M059J (cell line): ENCODE data around the gene RAET1G. TPM values are rescaled to one million over a fixed set of nuclear protein-coding genes. Genes with fewer than 3 reads are reported as not detected.
"Not testable (repeated sequence)": the region's sequence is repeated elsewhere in the genome, so short reads cannot be mapped to it uniquely, and the experiment has no call there.

Source experiments
- DNase-seq: peaks from one replicate; pipeline ENCODE4 v3.0.0-alpha.2; 2012; ENCODE audit warnings: low read depth
- total RNA-seq: library from RNA; depleted of rRNA; stranded (reverse); fragments of >200 nt; shearing (Covaris generic); gene quantifications from 2 replicates; pipeline ENCODE4 v1.2.3, GENCODE V29; 2014

RAET1G gene
- total RNA-seq, 1 experiment from 2014 or later, result 19.7 TPM

DNA sequence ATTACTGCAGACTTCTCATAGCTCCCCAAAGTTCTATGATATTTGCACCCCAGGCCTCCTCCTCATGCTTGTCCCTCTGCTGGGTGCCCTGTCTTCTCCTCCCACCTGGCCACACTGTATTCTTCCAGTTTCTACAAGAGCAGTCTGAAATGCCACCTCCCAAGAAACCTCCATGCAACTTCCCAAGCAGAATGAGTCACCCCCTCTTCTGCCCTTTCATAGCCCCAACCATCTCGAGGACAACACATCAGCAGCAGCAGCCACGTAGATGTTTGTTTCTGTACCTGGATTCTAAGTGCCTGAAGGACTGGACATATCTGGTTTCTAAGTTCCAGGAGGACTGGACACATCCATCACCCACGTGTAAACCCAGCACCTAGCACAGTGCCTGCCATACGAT, 12.3 kb upstream of the RAET1G start:
- peak; percentile 61 for DNase-seq

DNA sequence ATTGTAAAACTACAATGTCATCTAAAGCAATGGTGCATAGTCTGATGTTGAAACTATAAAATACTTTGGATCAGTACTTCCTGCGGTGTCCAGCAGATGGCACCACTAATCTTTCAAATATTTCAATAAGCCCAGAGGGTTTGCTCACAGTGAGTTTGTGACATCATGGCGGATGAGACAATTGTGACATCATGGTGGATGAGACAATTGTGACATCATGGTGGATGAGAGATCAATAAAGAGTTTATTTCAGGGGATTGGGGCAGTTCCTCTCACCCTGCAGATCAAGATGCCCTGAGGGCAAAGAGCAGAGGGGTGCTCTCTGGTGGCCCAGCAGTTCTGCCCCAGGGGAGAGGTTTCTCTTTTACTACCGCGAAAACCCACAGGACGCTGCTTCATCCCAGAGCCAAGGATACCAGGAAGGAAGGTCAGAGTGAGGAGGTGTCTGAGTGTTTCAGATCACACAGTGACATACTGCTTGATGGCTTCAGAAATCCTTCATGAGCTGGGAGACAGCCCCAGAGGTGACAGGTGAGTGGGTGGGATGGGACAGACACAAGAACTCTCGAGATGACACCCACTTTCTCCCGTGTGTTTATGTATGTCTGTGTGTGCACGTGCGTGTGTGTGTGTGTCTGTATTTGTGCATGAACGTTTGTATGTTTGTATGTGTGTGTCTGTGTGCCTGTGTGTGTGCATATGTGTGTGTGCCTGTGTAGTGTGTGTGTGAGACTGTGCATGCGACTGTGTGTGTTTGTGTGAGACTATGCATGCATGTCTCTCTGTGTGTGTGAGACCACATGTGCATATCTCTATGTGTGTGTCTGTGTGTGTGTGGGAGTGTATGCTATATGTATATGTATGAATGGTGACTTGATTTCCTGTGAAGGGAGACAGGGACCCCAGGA, 11.6 kb upstream of the RAET1G start:
- peak; percentile 78 for DNase-seq

DNA sequence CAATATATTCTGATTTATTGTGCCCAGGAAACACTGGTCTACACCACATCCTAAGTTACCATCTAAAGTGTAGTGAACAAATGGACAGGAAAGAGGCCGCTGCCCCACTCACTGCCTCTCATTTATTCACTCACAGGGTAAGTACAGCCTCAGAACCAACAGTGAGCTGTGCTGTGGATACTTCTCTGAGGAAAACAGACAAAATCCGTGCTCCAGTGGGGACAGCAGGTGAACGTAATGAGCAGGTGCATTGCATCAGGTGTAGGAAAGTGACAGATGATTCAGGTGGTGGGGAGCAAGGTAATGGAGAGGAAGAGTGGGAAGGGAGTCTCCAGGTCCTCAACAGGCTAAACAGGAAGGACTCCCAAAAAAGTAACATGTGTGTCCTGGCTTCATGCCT, 10.5 kb upstream of the RAET1G start:
- DNase-seq, result no peak

DNA sequence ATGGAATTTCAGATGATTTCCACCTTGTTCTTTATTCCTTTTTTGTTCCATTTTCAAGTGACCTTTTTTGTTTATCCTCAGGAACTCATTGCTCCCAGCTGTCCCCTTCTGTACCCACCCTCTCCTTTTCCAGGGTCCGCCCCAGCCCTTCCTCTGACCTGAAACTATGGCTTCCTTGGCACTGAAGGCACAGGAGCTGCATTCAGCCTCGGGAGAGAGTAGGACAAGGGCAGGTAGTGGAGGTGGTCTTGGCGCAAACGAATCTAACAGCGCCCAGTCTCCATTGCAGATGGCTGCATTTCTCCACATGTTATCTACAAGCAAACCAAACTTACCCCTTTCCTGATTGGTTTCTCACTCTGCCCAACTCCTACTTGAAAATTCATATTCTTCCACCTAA, 10.1 kb upstream of the RAET1G start:
- DNase-seq, result no peak

DNA sequence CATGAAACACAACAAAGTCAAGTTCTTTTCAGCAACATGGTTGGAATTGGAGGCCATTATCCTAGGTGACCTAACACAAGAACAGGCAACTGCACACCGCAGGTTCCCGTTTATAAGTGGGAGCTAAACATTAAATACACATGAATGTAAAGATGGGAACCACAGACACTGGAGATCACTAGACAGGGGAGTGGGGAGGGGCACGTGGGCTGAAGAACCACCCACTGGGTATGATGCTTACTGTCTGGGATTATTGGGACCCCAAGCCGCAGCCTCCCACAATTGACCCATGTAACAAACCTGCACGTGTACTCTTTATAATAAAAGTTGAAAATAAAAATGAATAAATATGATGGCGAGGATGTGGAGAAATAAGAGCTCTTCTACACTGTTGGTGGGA, 8.6 kb upstream of the RAET1G start:
- DNase-seq, result no peak

DNA sequence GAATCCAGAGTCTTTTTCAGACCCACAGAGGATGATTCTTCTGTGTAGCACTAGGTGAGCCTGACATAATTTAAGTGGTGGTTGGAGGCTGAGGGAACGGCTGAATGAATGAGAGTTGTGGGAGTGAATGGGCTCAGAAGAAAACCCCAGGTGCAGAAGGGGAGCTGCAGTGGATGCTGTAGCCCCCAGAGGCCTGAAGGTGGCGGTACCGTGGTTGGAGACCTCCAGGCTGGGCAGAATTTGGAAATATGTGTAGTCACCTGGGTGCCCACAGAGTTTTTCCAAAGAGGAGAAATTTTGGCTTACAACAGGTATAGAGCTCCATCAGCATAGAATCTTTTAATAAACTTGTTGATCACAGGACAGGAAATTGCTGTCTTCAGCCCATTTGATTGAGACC, 6.5 kb upstream of the RAET1G start:
- DNase-seq, result no peak

DNA sequence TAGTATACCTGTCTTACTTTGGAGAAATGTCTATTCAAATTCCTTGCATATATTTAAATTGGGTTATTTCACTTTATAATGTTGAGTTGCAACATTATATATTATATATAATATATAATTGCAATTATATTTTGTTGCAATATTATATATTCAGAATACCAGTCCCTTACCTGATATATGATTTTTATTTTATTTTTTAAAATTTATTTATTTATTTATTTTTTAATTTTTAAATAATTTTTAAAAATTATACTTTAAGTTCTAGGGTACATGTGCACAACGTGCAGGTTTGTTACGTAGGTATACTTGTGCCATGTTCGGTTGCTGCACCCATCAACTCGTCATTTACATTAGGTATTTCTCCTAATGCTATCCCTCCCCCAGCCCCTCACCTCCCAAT, 4.1 kb upstream of the RAET1G start:
- DNase-seq, result not testable (repeated sequence)

DNA sequence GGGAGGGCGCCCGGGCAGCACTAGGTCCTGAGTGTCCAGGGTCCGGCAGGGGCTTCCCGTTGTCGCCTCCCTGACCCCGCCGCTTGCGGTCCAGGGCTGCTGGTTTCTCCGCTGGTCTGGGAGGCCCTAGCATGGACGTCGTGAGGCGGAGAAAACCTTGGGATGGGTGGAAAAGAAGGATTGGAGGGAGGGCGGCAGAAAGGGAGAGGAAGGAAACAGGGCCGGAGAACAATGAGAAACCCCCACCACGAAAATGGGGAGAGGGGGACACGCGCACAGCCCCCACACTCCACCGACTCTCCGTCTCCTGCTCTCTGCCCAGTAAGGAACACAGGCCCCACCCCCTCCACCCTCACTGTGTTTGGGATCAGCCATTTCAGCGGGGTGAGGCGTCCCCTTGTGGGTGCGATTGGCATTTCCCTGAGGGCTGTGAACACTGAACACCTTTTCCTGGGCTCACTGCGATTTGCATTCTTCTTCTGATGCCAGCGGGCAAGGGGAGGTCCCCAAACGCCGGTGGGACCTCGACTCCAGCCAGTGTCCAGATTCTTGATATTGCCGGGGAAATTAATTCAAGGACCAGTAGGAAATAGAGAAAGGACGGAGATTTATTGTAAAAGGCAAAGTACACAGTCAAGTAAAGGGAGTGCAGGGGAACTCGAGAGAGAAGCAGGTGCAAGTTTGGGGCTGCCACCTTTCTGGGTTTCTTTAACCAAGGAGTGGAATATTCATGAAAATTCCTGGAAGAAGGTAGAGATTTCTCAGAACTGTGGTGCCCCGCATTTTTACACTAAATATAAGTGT, 3.3 kb upstream of the RAET1G start:
- DNase-seq, result peak; percentile 86

DNA sequence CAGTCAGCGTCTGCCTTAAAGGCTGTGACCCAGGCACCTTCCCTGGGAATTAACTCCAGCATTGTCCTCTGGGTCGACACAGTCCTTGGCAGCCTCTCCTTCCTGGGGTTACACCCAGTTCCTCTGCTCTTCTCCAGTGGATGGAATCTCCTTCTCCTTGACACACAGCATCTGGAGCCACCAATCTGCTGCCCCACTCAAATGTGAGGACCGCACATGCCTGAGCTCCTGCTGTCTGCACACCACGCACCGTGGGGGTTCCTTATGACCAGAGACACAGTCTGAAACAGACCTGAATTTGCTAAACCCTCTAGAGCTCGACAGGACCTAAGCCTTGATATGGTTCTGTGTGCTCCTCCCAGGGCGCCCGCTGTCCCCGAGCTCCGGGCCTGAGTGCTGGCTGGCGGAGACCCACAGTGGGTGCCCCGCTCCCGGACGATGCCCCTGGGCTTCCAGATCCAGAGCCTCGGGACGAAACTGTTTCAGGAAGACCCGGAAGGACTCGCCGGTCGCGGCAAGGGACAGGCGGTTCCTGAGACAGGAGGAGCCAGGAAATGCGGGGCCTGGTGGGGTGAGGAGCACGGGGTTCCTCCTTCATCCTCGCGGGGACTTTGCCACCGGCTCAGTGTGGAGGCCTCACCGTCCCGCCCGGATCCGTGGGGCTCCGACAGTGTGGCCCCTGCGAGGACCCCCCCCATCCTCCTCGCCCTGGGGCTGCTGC, 2.5 kb upstream of the RAET1G start:
- no peak for DNase-seq

DNA sequence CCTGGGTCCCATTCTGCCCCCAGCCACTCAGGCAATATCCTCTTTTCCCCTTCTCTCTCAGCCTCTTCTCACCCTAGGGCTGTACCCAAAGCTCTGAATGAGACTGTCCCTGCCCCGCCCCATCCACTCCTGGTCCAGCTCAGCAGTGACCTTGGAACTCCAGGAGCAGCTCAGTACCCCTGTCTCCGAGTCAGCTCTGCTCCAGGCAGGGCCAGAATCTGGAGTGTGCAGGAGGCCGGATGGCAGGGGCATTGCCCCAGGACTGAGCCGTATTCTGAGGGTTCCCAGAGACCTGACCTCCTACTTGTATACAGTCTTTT, 2.0 kb upstream of the RAET1G start:
- no peak for DNase-seq

DNA sequence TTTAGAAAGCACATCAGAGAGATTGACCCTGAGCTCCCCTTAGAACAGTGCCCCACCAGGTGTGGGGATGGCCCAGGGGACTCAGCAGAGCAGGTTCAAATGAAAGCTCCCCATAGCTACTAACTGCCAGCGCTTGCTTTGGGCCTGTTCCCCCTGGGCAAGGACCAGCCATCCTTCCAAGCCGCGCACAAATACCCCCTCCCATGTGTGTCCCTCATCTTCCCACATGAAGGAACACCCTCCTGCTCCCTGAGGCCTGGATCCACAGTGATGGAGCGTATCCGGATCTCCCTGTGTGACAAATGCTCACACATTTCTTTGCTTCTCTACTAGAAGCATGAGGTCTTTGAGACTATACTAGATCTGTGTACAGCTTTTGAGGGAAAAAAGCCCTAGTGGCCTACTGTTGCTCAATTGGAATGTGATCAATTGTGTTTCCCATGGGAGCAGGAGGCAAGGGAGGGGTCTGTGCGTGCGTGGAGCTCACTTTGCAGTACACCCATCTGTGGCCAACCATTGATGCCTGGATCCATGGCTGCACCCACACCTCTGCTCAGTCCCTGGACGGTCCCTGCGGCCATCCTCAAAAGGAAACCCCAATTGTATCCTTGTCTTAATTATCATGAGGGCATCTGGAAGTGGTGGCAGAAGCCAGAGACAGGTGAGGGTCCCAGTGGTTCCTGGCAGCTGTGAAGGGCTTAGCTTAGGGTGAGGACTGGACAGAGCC, 1.4 kb upstream of the RAET1G start:
- no peak for DNase-seq

DNA sequence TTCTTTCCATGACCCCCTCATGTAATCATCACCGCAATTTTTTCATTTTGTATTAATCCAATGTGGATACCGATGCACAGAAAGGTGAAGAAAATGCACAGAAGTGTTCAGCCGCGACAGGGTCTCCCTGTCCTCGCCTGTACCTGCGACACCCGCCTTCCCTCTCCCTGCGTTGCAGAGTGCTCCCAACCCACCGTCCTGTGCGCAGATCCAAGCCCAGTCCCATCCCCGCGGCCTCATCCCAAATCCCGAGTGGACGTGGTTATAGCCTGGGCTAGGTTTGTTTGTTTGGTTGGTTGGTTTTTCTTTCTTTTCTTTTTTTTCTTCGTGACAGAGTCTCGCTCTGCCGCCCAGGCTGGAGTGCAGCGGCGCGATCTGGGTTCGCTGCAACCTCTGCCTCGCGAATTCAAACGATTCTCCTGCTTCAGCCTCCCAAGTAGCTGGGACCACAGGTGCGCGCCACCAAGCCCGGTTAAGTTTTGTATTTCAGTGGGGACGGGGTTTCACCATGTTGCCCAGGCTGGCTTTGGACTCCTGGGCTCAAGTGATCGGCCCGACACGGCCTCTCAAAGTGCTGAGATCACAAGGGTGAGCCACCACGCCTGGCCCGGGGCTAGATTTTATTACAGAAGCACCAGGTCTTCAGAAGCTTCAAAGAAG, 536 bp upstream of the RAET1G start:
- no peak for DNase-seq

DNA sequence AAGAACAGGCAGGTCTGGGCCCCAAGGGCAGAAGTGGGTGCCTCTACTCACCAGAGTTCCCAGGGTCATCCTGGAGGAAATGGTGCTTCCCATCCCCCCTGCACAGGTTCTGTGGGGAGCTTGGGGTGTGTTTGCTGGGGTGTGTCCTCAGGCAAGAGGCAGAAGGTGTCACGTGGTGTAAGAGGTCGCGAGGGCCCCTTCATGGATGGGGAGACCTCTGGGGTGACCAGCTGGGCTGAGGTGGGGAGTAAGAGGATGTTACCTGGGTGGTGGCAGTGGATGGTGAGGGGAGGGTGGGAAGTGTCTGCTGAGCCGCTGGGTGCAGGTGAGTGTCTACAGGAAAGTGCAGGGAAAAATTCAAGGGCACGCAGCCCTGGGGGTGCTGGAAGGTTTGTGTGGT, 830 bp downstream of the RAET1G start:
- DNase-seq, result not testable (repeated sequence)

DNA sequence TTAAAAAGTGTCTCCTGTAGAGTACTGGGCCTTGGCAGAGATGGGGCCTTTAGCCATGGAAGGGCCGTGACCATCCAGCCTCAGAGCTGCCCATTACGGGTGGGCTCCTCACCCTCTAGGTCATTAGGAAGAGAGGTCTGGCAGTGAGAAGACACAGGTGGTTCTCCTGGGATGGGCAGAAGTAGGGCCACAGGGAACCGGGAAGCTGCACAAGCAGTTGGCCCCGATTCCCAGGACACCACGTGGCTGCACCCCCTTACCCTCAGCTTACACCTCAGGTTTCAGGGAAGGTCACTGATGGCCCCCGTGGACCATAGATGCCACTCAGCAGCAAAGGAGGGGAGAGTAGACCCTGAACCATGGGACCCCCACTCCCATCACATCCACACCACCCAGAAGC, 1.6 kb downstream of the RAET1G start:
- DNase-seq, result no peak

DNA sequence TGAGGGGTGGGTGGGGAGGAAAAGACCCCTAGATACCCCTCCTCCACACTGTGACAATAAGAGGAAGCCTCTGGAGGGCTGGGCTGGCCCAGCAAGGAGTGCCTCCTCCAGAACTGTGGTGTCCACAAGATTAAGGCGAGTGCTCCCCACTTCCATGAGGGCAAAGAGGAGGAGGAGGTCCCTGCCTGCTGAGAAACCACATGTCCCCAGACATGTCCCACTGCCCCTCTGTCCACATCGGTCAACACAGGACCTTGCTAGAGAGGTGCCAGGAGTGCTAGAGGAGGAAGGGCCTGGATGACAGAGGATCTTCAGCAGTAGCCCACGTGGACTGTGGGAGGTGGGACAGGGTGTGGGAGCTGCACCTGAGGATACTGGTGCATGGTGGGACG, 3.1 kb downstream of the RAET1G start:
- DNase-seq, result no peak

DNA sequence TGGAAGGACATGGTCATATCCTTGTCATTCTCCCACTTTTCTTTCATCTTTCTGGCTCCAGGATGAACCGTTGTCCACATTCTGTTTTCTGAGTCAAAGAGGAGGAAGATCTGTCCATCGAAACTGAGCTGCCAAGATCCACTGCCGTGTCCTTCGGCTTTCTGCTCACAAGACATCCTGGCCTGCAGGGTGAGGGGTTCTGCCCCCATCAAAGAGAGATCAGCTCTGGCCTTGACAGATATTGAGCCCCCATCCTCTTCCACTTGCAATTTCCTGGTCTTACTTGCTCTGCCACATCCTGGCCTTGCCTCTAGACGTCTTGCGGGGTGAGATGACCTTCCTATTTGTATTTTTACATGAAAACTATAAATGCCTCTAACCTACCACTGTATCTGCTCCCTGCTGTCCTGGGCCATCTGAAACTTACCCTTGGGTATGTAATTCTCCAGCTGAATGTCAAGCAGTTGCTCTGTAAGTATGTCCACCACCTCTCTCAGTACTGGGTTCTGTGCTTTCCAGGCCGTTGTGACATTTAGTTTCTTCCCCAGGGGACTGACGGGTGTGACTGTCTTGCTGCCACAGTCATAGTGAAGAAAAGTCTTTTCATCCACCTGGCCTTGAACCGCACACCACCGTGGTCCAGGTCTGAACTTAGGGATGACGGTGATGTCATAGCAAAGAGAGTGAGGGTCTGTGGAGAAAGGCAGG, 3.6 kb downstream of the RAET1G start:
- not testable (repeated sequence) for DNase-seq

DNA sequence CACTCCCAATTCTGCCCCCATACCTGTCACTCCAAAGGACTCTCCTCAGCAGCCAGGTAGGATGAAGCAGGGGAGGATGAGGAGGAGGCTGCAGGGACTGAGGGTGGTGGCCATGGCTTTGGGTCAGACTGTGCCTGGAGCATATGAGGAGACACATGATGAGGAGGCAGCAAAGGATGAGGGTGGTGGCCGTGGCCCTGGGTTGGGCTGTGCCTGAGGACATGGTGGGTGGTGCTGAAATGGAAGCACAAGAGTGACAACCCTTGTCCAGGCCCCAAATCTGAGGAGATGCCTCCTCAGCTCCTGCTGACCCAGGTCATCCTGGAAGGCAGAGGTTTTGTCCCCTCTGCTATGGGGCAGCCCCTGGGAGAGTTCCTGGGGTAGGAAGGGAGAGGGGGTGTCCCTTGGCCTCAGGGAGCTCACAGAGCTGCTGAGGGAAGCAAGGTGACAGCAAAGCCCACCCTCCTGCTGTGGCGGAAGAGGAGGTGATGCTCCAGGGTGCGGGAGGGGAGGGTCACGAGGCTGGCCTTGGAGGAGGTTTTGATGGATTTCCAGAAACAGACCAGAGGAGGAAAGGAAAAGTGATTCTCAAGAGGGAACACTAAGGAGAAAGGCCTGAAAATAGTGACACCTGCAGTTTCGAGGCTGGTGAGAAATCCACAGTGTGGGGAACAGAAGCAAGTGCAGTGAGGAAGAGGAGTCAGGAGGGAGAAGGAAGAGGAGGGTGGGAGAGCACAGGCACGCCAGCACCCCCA, 4.6 kb downstream of the RAET1G start:
- DNase-seq, result no peak

DNA sequence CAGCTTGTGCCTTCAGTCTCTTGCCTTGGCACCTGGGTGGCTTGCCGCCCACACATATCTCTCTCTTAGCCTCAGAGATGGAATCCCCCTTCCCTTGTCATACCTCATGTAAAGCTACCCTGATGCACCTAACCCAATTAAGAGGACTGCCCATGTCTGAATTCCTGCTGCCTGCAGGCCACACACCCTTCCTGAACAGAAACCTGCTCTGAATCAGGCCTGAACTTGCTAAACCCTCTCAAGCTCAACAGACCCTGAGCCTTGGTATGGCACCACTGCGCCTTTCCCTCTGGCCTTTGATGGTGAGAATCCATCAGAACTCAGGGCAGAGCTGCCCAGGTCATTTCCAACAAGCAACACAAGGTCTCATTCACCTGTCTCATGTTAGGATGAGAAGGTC, 5.2 kb downstream of the RAET1G start:
- no peak for DNase-seq

DNA sequence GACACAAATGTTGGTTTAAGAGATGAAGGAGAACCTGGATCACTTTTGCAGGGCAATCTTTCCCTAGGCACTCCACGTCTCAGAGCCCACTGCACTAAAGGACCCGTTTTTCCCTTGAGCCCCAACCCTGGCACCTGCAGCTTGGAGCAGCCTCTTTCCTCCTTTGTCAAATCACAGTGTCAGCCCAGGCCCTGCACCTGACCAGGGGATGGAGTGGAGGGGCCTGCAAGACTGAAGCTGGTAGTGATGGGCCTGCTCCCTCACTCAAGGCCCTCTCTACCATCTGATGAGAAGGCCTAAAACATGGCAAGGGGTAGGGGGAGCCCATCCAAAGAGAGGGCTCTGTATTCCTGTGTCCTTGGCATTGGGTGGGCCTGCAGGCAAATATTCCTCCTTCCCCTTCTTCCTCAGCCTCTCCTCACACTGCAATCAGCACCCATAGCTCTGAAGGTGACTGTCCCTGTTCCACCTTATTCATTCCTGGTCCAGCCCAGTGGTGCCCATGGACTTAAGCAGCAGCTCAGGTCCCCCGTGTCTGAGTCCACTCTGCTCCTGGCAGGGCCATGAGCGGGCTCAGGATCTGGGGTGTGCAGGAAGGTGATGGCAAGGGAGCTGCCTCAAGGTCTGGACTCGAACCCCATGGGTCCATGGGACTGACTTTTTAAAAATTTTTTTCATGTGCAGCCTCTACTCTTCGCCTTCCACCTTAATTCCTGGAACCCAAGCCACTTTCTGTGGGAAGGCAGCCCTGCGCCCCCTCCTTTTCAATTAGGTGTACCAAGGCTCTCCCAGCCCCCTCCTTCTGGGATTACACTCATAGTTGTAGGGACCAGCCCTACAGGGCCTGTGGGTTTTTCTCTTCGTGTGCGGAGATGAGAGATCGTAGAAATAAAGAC, 6.7 kb downstream of the RAET1G start:
- no peak for DNase-seq
